ENCODE data around the gene SSH2. TPM values are rescaled to one million over a fixed set of nuclear protein-coding genes. Genes with fewer than 3 reads are reported as not detected.
"Not testable (repeated sequence)": the region's sequence is repeated elsewhere in the genome, so short reads cannot be mapped to it uniquely, and the experiment has no call there.

The SSH2 gene
- total RNA-seq, 2 experiments from 2014 or later, result 62.9 to 65.8 TPM

DNA sequence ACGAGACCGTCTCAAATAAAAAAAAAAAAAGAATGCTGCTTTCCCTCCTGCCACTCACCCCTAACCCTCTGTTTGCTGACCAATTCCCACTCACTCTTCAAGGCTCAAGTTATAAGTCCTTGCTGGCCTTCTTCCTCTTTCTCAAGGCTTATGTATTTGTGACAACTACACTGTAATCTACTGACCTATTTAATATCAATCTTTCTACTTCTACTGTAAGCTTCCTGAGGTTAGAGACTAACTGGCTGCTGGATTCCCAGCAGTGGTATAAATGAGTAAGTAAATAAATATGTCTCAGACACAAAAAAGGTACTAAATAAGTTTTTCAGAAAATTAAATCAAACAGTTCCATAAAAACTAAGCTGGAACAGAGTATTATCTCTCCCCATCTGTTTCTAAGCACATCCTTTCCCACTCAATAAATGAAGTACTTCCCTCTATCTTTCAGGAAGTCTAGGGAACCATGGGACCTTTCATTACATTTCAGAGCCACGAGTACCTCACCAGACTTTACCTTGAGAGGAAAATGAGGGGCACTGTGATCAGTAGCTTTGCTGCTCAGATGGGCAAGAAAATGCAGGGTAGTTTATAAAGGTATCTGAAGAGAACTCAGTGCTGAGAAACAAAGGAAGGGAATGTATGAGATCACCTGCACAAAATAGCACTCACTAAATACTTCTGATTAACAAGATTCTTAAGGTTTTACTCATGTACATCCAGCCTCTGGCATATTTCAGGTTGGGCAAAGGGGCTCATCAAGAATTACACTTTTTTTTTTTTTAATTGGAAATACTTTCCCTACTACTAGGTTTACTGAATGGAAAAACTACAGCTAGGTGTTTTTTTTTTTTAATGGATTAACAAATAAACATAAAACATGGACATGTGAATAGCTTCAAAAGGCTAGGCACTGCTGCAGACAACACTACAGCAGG is 10.8 kb downstream of the SSH2 start:
- no peaks in the 10 kb centered on the region for H3K27me3 Mint-ChIP-seq

DNA sequence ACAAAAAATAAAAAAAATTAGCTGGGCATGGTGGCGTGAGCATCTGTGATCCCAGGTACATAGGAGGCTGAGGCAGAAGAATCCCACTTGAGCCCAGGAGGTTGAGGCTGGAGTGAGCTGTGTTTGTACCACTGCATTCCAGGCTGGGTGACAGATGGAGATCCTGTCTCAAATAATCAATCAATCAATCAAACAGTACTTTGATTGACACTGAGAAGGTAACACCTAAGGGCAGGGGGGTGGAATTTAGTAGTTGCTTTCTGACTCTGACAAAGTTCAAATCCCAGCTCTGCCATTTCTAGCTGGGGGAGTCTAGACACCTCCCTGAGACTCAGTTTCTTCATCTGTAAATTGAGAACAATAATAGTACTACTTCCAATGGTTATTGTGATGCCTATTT is 12.0 kb downstream of the SSH2 start:
- Mint-ChIP-seq H3K27ac (no peak overlapping the region), H3K4me1 (peaks cover 23% of the 10 kb centered on the region), H3K36me3 (ENCODE audit: low read depth) (peaks cover 2% of the 10 kb centered on the region), H3K27me3 (no peaks in the 10 kb centered on the region), H3K9me3 (no peaks in the 10 kb centered on the region), H3K4me3 (no peak overlapping the region)
- ChIA-PET POLR2A (interaction anchor here (0.9 kb wide), 1 partner anchor 12 kb away, joined by 3 read pairs; the partner anchor contains the start of gene SSH2), CTCF (interaction anchor here (4.8 kb wide), 1 partner anchor 13 kb away, joined by 30 read pairs; the partner anchor contains the start of gene SSH2)
- DNase-seq, result no peak

More for the DNA sequence above, 10.8 kb downstream of the SSH2 start:
- DNase-seq, result no peak
- H3K4me3 Mint-ChIP-seq, result no peak overlapping the region
- POLR2A ChIA-PET, result interaction anchor here (0.9 to 2.3 kb wide), 2 partner anchors 11 to 46 kb away, joined by 3 to 9 read pairs; partner anchors contain the start of gene SSH2
- no peak overlapping the region for H3K27ac Mint-ChIP-seq
- peaks cover 2% of the 10 kb centered on the region for H3K36me3 Mint-ChIP-seq (ENCODE audit: low read depth)
- CTCF ChIA-PET, result interaction anchor here (4.8 kb wide), 1 partner anchor 12 kb away, joined by 30 read pairs; the partner anchor contains the start of gene SSH2
- H3K9me3 Mint-ChIP-seq, result no peaks in the 10 kb centered on the region
- peaks cover 23% of the 10 kb centered on the region for H3K4me1 Mint-ChIP-seq

DNA sequence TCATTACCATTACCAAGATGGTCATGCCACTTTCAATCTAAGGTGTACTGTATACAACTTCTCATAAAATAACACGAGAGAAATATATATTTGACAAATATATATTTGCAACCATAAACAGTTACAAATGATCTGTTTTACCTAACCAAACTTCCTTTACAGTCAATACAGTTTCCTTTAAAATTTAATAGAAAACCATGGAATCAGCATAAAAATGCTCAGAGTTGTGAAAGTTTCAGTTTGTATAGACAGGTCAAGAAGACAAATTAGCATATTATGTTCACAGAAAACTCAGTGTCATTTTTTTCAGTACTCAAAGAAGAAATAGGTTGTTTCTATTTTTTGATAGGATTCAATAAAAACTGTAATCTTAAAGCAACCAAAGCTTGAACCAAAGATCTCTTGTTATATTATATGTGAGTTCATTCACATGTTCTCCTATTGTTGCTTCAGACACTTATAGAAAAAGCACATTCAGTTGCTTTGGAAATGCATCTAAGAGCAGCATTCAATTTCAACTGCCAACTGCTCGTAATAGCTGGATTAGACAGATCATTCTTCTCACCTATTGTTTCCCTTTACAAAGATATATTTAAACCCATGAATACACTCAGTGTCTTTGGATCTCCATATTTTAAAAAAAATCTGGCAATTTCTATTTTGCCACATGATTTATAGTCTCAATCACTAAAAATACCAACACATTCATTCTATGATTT is 15.1 kb downstream of the SSH2 start:
- Mint-ChIP-seq H3K4me1 (peaks cover 22% of the 10 kb centered on the region), H3K9me3 (no peaks in the 10 kb centered on the region), H3K4me3 (no peak overlapping the region), H3K36me3 (ENCODE audit: low read depth) (no peaks in the 10 kb centered on the region), H3K27me3 (no peaks in the 10 kb centered on the region), H3K27ac (no peak overlapping the region)
- POLR2A ChIA-PET, result no interaction called here
- CTCF ChIA-PET, result interaction anchor here (2.1 kb wide), 1 partner anchor 16 kb away, joined by 8 read pairs; no protein-coding TSS in a partner anchor
- DNase-seq, result no peak

DNA sequence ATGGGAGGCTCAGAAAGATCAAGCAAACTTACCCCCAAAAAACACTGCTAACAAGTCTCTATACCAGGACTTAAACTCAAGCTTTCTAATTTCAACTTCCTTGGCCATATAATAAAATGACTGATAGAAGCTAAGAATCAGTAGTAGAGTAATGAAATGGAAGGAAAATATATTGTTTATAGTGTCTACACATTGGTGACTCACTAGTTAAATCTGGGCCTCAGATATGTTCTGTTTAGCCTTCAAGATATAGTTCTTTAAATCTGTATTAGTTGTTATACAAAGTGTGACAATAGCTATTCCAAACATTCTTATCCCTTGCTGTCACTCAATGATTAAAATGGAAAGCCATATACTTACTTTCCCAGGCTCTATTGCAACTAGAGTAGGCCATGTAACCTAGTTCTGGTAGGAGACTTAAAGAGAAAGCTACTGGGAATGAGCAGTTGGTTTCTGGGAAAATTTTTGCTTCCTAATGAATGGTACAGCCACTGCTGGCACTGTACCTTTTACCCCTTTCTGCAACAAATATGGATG is 18.3 kb downstream of the SSH2 start:
- POLR2A ChIA-PET, result interaction anchor here (1.4 kb wide), 1 partner anchor 18 kb away, joined by 6 read pairs; the partner anchor contains the start of gene SSH2
- no peaks in the 10 kb centered on the region for H3K27me3 Mint-ChIP-seq
- H3K36me3 Mint-ChIP-seq (ENCODE audit: low read depth), result peaks cover 11% of the 10 kb centered on the region

DNA sequence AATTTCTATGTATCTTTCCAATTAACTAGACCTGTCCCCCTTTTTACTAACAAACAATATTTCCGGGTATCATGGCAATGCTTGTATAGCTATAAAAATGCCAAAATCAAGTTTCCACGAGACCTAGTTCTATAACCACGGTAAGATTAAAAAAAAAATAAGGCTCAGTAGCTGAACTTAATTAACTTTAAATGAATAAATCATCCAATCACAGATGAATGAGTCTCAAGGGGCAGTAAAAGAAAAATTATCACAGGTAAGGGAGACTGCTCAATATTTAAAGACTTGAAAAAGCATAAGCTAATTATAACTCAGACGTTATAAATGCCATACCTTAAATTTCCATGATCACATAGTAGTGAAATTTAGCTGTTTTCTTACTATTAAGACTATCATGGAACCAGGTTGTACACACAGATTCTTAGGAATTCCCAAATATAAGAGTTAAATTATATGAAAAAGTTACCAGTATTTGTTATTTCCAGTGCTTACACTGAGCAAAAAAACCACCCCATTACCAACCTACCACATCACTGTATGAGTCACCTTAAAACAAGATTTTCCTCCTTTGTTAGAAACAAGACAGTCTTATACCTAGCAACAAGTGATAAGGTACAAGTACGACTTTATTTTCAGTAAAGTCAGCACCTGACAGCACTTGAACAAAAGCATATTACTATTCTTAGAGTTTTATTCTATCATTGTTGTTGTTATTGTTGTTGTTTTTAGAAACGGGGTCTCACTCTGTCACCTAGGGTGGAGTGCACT is 20.6 kb downstream of the SSH2 start:
- CTCF ChIA-PET, result interaction anchor here (0.9 to 1.4 kb wide), 3 partner anchors 22 to 102 kb away, joined by 3 to 9 read pairs (median 6); no protein-coding TSS in a partner anchor
- POLR2A ChIA-PET, result no interaction called here
- no peak for DNase-seq
- Mint-ChIP-seq H3K36me3 (ENCODE audit: low read depth) (peaks cover 24% of the 10 kb centered on the region), H3K27ac (no peak overlapping the region), H3K27me3 (no peaks in the 10 kb centered on the region), H3K4me3 (no peak overlapping the region), H3K9me3 (peaks cover 14% of the 10 kb centered on the region), H3K4me1 (peaks cover 12% of the 10 kb centered on the region)

More for the DNA sequence above, 18.3 kb downstream of the SSH2 start:
- no peak overlapping the region for H3K4me3 Mint-ChIP-seq
- DNase-seq, result no peak
- H3K27ac Mint-ChIP-seq, result no peak overlapping the region
- H3K4me1 Mint-ChIP-seq, result peaks cover 20% of the 10 kb centered on the region
- peaks cover 5% of the 10 kb centered on the region for H3K9me3 Mint-ChIP-seq
- CTCF ChIA-PET, result interaction anchor here (1.0 to 1.7 kb wide), 2 partner anchors 19 to 20 kb away, joined by 3 to 7 read pairs; partner anchors contain the start of gene SSH2

DNA sequence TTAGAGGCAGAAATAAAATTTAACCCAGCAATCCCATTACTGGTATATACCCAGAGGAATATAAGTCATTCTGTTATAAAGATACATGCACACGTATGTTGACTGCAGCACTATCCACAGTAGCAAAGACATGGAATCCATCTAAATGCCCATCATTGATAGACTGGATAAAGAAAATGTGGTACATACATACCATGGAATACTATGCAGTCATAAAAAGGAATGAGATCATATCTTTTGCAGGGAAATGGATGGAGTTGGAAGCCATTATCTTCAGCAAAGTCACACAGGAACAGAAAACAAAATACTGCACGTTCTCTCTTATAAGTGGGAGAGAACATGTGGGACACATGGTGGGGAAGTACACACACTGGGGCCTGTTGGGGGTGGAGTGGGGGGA is 23.1 kb downstream of the SSH2 start:
- ChIA-PET POLR2A (no interaction called here), CTCF (interaction anchor here (0.7 to 1.7 kb wide), 2 partner anchors 24 to 759 kb away, joined by 3 to 6 read pairs; no protein-coding TSS in a partner anchor)
- H3K4me1 Mint-ChIP-seq, result peaks cover 18% of the 10 kb centered on the region
- no peak overlapping the region for H3K4me3 Mint-ChIP-seq
- no peak for DNase-seq
- H3K36me3 Mint-ChIP-seq (ENCODE audit: low read depth), result peaks cover 33% of the 10 kb centered on the region
- no peaks in the 10 kb centered on the region for H3K27me3 Mint-ChIP-seq
- H3K27ac Mint-ChIP-seq, result no peak overlapping the region
- peaks cover 14% of the 10 kb centered on the region for H3K9me3 Mint-ChIP-seq

DNA sequence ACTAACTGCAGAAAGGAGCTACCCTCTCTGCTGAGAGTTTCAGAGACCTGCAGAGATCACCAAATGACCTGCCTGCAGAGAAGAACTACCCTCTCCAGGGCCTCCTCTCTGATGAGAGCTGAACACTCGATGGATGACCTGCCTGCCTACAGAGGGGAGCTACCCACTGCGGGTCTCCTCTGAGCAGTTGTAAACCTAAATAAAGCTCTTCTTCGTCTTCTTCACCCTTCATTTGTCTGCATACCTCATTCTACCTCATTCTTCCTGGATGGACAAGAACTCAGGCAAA is 24.2 kb downstream of the SSH2 start:
- CTCF ChIA-PET, result no interaction called here
- Mint-ChIP-seq H3K9me3 (peaks cover 14% of the 10 kb centered on the region), H3K27me3 (no peaks in the 10 kb centered on the region), H3K4me3 (no peak overlapping the region), H3K27ac (no peak overlapping the region), H3K4me1 (peaks cover 22% of the 10 kb centered on the region), H3K36me3 (ENCODE audit: low read depth) (peaks cover 33% of the 10 kb centered on the region)
- DNase-seq, result no peak
- POLR2A ChIA-PET, result no interaction called here

DNA sequence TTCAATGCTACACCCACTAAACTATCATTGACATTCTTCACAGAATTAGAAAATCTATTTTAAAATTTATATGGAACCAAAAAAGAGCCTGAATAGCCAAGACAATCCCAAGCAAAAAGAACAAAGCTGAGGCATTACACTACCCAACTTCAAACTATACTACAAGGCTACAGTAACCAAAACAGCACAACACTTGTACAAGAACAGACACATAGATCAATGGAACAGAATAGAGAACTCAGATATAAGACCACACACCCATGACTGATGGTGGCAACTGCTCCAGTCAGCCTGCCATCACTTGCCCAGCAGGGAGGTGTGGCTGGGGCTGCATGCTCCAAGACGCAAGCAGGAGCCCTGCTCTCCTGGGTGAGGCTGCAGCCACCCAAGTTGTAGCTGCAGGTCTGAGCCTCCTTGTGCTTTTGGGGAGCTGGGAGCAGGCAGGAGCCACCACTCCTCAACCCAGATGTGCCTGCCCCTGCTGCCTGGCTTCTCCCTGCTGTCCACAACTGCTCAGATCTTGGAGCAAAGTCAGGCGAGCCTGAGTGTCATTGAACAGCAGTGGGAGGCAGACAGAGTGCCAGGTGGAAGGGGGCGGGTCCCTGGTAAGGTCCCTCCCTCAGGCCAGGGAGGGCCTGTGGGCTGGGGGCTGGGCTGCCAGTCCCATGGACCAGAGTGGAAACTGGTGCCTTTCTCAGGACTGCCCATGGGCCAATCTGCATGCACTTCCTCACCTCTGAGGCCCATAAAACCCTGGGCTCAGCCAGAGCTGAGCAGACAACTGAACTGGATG is 24.7 kb downstream of the SSH2 start:
- CTCF ChIA-PET, result no interaction called here
- Mint-ChIP-seq H3K9me3 (peaks cover 14% of the 10 kb centered on the region), H3K27ac (no peak overlapping the region), H3K4me1 (peaks cover 25% of the 10 kb centered on the region), H3K27me3 (no peaks in the 10 kb centered on the region), H3K36me3 (ENCODE audit: low read depth) (peaks cover 33% of the 10 kb centered on the region), H3K4me3 (no peak overlapping the region)
- no peak for DNase-seq
- POLR2A ChIA-PET, result no interaction called here

DNA sequence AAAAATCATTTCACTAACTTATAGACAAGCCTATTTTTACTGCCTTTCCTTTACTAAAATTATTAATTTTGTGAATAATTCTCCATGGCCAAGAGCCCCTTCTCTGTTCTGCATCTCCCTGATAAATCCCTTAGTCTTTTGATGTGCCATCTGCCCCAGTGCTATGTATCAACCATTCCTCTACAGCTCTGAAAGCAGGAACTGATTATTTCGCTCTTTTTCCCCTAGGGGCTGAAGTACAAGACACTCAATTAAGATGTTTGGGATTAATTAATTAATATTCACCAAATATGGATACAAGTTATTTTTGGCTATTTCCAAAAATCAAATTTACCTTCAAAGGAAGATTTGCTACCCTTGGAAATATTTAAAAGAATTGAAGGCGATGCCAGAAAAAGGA is 26.6 kb downstream of the SSH2 start:
- no peak overlapping the region for H3K4me3 Mint-ChIP-seq
- H3K27ac Mint-ChIP-seq, result no peak overlapping the region

DNA sequence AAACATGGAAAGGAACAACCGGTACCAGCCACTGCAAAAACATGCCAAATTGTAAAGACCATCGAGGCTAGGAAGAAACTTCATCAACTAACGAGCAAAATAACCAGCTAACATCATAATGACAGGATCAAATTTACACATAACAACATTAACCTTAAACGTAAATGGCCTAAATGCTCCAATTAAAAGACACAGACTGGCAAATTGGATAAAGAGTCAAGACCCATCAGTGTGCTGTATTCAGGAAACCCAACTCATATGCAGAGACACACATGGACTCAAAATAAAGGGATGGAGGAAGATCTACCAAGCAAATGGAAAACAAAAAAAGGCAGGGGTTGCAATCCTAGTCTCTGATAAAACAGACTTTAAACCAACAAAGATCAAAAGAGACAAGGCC is 32.9 kb downstream of the SSH2 start:
- H3K36me3 Mint-ChIP-seq (ENCODE audit: low read depth); POLR2A ChIA-PET; H3K27me3 Mint-ChIP-seq; H3K4me3 Mint-ChIP-seq; H3K9me3 Mint-ChIP-seq; H3K27ac Mint-ChIP-seq; DNase-seq; CTCF ChIA-PET: not testable (repeated sequence)
- H3K4me1 Mint-ChIP-seq, result peaks cover 12% of the 10 kb centered on the region

More for the DNA sequence above, 26.6 kb downstream of the SSH2 start:
- ChIA-PET CTCF (interaction anchor here (1.2 kb wide), 1 partner anchor 28 kb away, joined by 4 read pairs; no protein-coding TSS in a partner anchor), POLR2A (no interaction called here)
- H3K27me3 Mint-ChIP-seq, result no peaks in the 10 kb centered on the region
- H3K4me1 Mint-ChIP-seq, result peaks cover 20% of the 10 kb centered on the region
- H3K9me3 Mint-ChIP-seq, result peaks cover 14% of the 10 kb centered on the region
- peaks cover 33% of the 10 kb centered on the region for H3K36me3 Mint-ChIP-seq (ENCODE audit: low read depth)
- no peak for DNase-seq

DNA sequence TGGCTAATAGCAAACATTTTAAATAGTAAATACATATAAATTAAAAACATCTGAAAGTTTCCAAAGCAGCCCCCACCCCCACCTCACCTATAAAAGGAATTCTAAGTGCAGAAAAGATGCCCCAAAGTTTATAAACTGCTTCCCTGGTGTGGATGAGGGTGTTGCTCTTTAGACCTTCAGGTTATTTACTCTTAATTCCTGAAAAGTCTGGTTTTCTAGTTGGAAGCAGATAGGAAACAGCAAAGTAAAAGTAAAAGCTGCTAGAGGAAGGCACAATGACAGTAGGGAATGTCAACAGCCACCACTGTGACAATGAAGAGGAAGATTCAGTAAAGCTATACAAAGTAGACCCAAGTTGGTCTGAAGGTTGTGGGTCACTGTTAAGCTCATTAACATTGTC is 37.8 kb downstream of the SSH2 start:
- Mint-ChIP-seq H3K27ac (no peak overlapping the region), H3K4me1 (peaks cover 14% of the 10 kb centered on the region), H3K9me3 (no peaks in the 10 kb centered on the region), H3K36me3 (ENCODE audit: low read depth) (peaks cover 9% of the 10 kb centered on the region), H3K27me3 (no peaks in the 10 kb centered on the region), H3K4me3 (no peak overlapping the region)
- DNase-seq, result no peak
- ChIA-PET CTCF (interaction anchor here (1.1 to 1.7 kb wide), 3 partner anchors 39 to 201 kb away, joined by 3 to 6 read pairs (median 4); no protein-coding TSS in a partner anchor), POLR2A (interaction anchor here (0.7 kb wide), 1 partner anchor 23 kb away, joined by 3 read pairs; no protein-coding TSS in a partner anchor)

DNA sequence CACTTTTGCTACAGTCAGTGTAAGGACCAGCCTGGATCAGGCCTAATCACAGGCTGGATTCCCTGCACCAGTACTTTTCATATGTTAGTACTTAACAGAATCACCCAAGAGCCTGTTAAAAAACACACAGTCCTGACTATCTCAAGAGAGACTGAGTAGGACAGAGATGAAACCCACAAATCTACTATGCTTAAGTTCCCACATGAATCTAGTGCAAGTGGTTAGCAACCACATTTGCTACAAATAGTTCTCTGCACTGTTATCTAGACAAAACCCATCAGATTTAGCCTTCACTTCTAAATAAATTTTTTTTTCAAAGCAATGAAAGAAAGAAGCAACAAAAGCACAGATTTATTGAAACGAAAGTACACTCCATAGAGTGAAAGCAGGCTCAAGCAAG is 38.9 kb downstream of the SSH2 start:
- Mint-ChIP-seq H3K9me3 (no peaks in the 10 kb centered on the region), H3K27me3 (no peaks in the 10 kb centered on the region), H3K4me3 (no peak overlapping the region), H3K27ac (no peak overlapping the region), H3K4me1 (peaks cover 14% of the 10 kb centered on the region), H3K36me3 (ENCODE audit: low read depth) (peaks cover 9% of the 10 kb centered on the region)
- no peak for DNase-seq
- CTCF ChIA-PET, result interaction anchor here (0.7 kb wide), 1 partner anchor 716 kb away, joined by 3 read pairs; no protein-coding TSS in a partner anchor
- POLR2A ChIA-PET, result no interaction called here

Data from activated CD4-positive, alpha-beta memory T cell treated with anti-CD3 and anti-CD28 coated beads, Interleukin-2, amount 10 ng/mL, durations not matched to agents 7 days and 5 days (primary cell).